ENCODE measurements around the gene CNTN1. TPM values are rescaled to one million over a fixed set of nuclear protein-coding genes. Genes with fewer than 3 reads are reported as not detected.

The CNTN1 gene
- total and polyA plus RNA-seq, 2 experiments from 2014 or later, result 0.58 to 2.4 TPM

GRCh38 chr12:41045509-41045908 lies 353.3 kb downstream of the CNTN1 start:
- Histone ChIP-seq H3K4me3 (no peak overlapping the region), H2AFZ (no peak overlapping the region), H3K27me3 (no peaks in the 10 kb centered on the region), H3K9me2 (replicated peaks; ENCODE audit: insufficient read depth) (no peaks in the 10 kb centered on the region), H3K4me2 (no peak overlapping the region), H3K27ac (no peak overlapping the region), H3K79me2 (no peaks in the 10 kb centered on the region), H4K20me1 (ENCODE audit: insufficient read depth, poor library complexity, severe bottlenecking) (no peaks in the 10 kb centered on the region), H3K4me1 (ENCODE audit: insufficient read depth) (no peaks in the 10 kb centered on the region), H3K9me3 (ENCODE audit: low read depth) (no peaks in the 10 kb centered on the region), H3K36me3 (replicated peaks; ENCODE audit: insufficient read depth, low read depth) (no peaks in the 10 kb centered on the region)
- no peak for DNase-seq (ENCODE audit: low spot score)
- TF ChIP-seq EZH2phosphoT487 (IDR thresholded peaks at IDR 0.05; ENCODE audit: low read depth, severe bottlenecking, unreplicated experiment) (no peak), EZH2 (IDR thresholded peaks at IDR 0.05; ENCODE audit: borderline replicate concordance) (no peak), CTCF (IDR thresholded peaks at IDR 0.05; ENCODE audit: poor library complexity) (no peak)
- WGBS (ENCODE audit: low lambda C conversion rate, missing lambda C conversion rate), result 63% methylated on average over 1 of the region's 1 CpG

DNA sequence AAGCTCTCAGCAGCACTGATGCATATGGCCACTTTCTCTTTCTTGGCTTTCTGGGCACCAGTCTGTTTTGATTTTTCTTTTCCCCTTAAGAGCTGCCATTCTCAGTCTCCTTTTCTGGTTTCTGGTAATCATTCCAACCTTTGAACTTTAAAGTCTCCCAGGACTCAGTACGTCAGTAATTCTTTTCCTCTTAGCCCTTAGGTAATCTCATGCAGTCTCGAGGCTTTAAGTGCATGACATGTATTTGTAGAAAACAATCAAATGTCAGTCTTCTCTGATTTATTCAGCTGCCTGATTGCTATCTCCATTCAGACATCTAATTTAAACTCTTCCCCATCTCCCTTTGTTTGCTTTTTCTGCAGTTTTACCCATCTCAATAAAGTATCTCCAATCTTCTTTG lies 356.8 kb downstream of the CNTN1 start:
- H3K9me2 ChIP-seq (replicated peaks; ENCODE audit: insufficient read depth), result no peaks in the 10 kb centered on the region
- DNase-seq (ENCODE audit: low spot score), result no peak
- H3K4me1 ChIP-seq (ENCODE audit: insufficient read depth), result no peaks in the 10 kb centered on the region
- no peak overlapping the region for H3K4me3 ChIP-seq
- H4K20me1 ChIP-seq (ENCODE audit: insufficient read depth, poor library complexity, severe bottlenecking), result no peaks in the 10 kb centered on the region
- no peak overlapping the region for H3K4me2 ChIP-seq
- no peak overlapping the region for H2AFZ ChIP-seq
- no peaks in the 10 kb centered on the region for H3K9me3 ChIP-seq (ENCODE audit: low read depth)
- no peak for TF ChIP-seq EZH2 (IDR thresholded peaks at IDR 0.05; ENCODE audit: borderline replicate concordance)
- no peak for TF ChIP-seq EZH2phosphoT487 (IDR thresholded peaks at IDR 0.05; ENCODE audit: low read depth, severe bottlenecking, unreplicated experiment)
- no peak for TF ChIP-seq CTCF (IDR thresholded peaks at IDR 0.05; ENCODE audit: poor library complexity)
- WGBS (ENCODE audit: low lambda C conversion rate, missing lambda C conversion rate), result 31% methylated on average over 2 of the region's 2 CpGs
- H3K36me3 ChIP-seq (replicated peaks; ENCODE audit: insufficient read depth, low read depth), result no peaks in the 10 kb centered on the region
- no peaks in the 10 kb centered on the region for H3K79me2 ChIP-seq
- no peaks in the 10 kb centered on the region for H3K27me3 ChIP-seq
- no peak overlapping the region for H3K27ac ChIP-seq

GRCh38 chr12:41051954-41052353 lies 359.7 kb downstream of the CNTN1 start:
- no peak overlapping the region for H3K27ac ChIP-seq
- no peaks in the 10 kb centered on the region for H4K20me1 ChIP-seq (ENCODE audit: insufficient read depth, poor library complexity, severe bottlenecking)
- no peak for DNase-seq (ENCODE audit: low spot score)
- H3K36me3 ChIP-seq (replicated peaks; ENCODE audit: insufficient read depth, low read depth), result no peaks in the 10 kb centered on the region
- no peaks in the 10 kb centered on the region for H3K9me2 ChIP-seq (replicated peaks; ENCODE audit: insufficient read depth)
- no peaks in the 10 kb centered on the region for H3K9me3 ChIP-seq (ENCODE audit: low read depth)
- H3K4me1 ChIP-seq (ENCODE audit: insufficient read depth), result no peaks in the 10 kb centered on the region
- no peak overlapping the region for H3K4me2 ChIP-seq
- WGBS (ENCODE audit: low lambda C conversion rate, missing lambda C conversion rate), result 47% methylated on average over 2 of the region's 2 CpGs
- no peak for TF ChIP-seq EZH2 (IDR thresholded peaks at IDR 0.05; ENCODE audit: borderline replicate concordance)
- TF ChIP-seq EZH2phosphoT487 (IDR thresholded peaks at IDR 0.05; ENCODE audit: low read depth, severe bottlenecking, unreplicated experiment), result no peak
- no peak for TF ChIP-seq CTCF (IDR thresholded peaks at IDR 0.05; ENCODE audit: poor library complexity)
- no peak overlapping the region for H2AFZ ChIP-seq
- H3K4me3 ChIP-seq, result no peak overlapping the region
- no peaks in the 10 kb centered on the region for H3K27me3 ChIP-seq
- H3K79me2 ChIP-seq, result no peaks in the 10 kb centered on the region

GRCh38 chr12:41052441-41052840 lies 360.2 kb downstream of the CNTN1 start:
- H3K4me2 ChIP-seq, result no peak overlapping the region
- no peak for DNase-seq (ENCODE audit: low spot score)
- H3K4me1 ChIP-seq (ENCODE audit: insufficient read depth), result no peaks in the 10 kb centered on the region
- H3K9me3 ChIP-seq (ENCODE audit: low read depth), result no peaks in the 10 kb centered on the region
- no peaks in the 10 kb centered on the region for H3K79me2 ChIP-seq
- H3K4me3 ChIP-seq, result no peak overlapping the region
- H3K36me3 ChIP-seq (replicated peaks; ENCODE audit: insufficient read depth, low read depth), result no peaks in the 10 kb centered on the region
- TF ChIP-seq CTCF (IDR thresholded peaks at IDR 0.05; ENCODE audit: poor library complexity) (no peak), EZH2phosphoT487 (IDR thresholded peaks at IDR 0.05; ENCODE audit: low read depth, severe bottlenecking, unreplicated experiment) (no peak), EZH2 (IDR thresholded peaks at IDR 0.05; ENCODE audit: borderline replicate concordance) (no peak)
- no peak overlapping the region for H3K27ac ChIP-seq
- H3K9me2 ChIP-seq (replicated peaks; ENCODE audit: insufficient read depth), result no peaks in the 10 kb centered on the region
- H2AFZ ChIP-seq, result no peak overlapping the region
- H4K20me1 ChIP-seq (ENCODE audit: insufficient read depth, poor library complexity, severe bottlenecking), result no peaks in the 10 kb centered on the region
- no peaks in the 10 kb centered on the region for H3K27me3 ChIP-seq
- WGBS (ENCODE audit: low lambda C conversion rate, missing lambda C conversion rate), result 47% methylated on average over 1 of the region's 1 CpG

Data from hepatocyte (in vitro differentiated cells).